Measurements from ENCODE around the gene THOC6. TPM values are rescaled to one million over a fixed set of nuclear protein-coding genes. Genes with fewer than 3 reads are reported as not detected.

The THOC6 gene
- total and polyA plus RNA-seq, 2 experiments from 2014 or later: 71.4 to 90.6 TPM

- TF ChIP-seq ZNF462 (CRISPR knock-in tag; IDR thresholded peaks at IDR 0.05) (no peak), ZNF114 (CRISPR knock-in tag; IDR thresholded peaks at IDR 0.05) (no peak), CREB1 (CRISPR knock-in tag; IDR thresholded peaks at IDR 0.05; ENCODE audit: low read depth) (no peak), NANOG (IDR thresholded peaks at IDR 0.05; ENCODE audit: borderline replicate concordance) (no peak), POLR2AphosphoS5 (IDR thresholded peaks at IDR 0.05; ENCODE audit: low read depth) (no peak), EZH2 (IDR thresholded peaks at IDR 0.05; ENCODE audit: low read depth, unreplicated experiment) (no peak), REST (IDR thresholded peaks at IDR 0.05; ENCODE audit: unreplicated experiment) (no peak), EZH2phosphoT487 (IDR thresholded peaks at IDR 0.05; ENCODE audit: unreplicated experiment) (no peak)
- TF ChIP-seq, protein P1, sequence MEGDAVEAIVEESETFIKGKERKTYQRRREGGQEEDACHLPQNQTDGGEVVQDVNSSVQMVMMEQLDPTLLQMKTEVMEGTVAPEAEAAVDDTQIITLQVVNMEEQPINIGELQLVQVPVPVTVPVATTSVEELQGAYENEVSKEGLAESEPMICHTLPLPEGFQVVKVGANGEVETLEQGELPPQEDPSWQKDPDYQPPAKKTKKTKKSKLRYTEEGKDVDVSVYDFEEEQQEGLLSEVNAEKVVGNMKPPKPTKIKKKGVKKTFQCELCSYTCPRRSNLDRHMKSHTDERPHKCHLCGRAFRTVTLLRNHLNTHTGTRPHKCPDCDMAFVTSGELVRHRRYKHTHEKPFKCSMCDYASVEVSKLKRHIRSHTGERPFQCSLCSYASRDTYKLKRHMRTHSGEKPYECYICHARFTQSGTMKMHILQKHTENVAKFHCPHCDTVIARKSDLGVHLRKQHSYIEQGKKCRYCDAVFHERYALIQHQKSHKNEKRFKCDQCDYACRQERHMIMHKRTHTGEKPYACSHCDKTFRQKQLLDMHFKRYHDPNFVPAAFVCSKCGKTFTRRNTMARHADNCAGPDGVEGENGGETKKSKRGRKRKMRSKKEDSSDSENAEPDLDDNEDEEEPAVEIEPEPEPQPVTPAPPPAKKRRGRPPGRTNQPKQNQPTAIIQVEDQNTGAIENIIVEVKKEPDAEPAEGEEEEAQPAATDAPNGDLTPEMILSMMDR (conservative IDR thresholded peaks at IDR 0.05; ENCODE audit: low read depth in 2 of 2): no peak
Observed at GRCh38 chr16:3032624-3033023, 8.8 kb downstream of the THOC6 start (continued).

All from GM23338 (cell line).